ENCODE results near the gene WTAP. TPM values are rescaled to one million over a fixed set of nuclear protein-coding genes. Genes with fewer than 3 reads are reported as not detected.

Gene WTAP
- 10 to 100 TPM; 91.7 to 94.7 TPM for total RNA-seq
- 10 to 100 TPM; 67.7 to 83.8 TPM for polyA plus RNA-seq
- long read RNA-seq, donor 1, transcript WTAP-202 (8 exons, 3,656 nt) = major isoform, 20 of 96 reads
- long read RNA-seq, donor 1, transcript WTAP-205 (7 exons, 1,623 nt) = minor isoform, 6 of 96 reads
- long read RNA-seq, donor 1, partial matches to known transcripts = 55 of 96 reads
- long read RNA-seq, donor 1, other reads (novel, unspliced or antisense) = 11 of 96 reads
- long read RNA-seq, donor 2, transcript WTAP-206 (8 exons, 2,109 nt) = minor isoform, 11 of 44 reads
- long read RNA-seq, donor 2, transcript WTAP-201 (6 exons, 1,622 nt) = major isoform, 15 of 44 reads
- long read RNA-seq, donor 2, partial matches to known transcripts = 4 of 44 reads
- long read RNA-seq, donor 2, other reads (novel, unspliced or antisense) = 11 of 44 reads

- no peaks in the 10 kb centered on the region for H3K36me3 ChIP-seq (ENCODE audit: control insufficient read depth in 1 of 2, insufficient read depth in 2 of 2, low read length in 1 of 2)
- peak within 1 kb of the TSS; percentile 80 to 81 for H3K4me3 ChIP-seq (ENCODE audit: low read length in 2 of 2)
- 0% methylated on average over 68 to 93 of the region's 93 CpGs for WGBS, 2 donors
- H3K4me1 ChIP-seq (ENCODE audit: control insufficient read depth in 1 of 2, insufficient read depth in 2 of 2, low read length in 2 of 2) = peaks cover 0 to 2% of the 10 kb centered on the region in 2 donors
- ATAC-seq (ENCODE audit: low FRiP score) (peak; percentile 96), DNase-seq (peak; percentile 97 to 98)
- H3K27ac ChIP-seq (ENCODE audit: low read depth in 1 of 2, low read length in 2 of 2) = peak within 1 kb of the TSS; percentile 93 to 97
- H3K9me3 ChIP-seq (ENCODE audit: control insufficient read depth, low read length) = no peaks in the 10 kb centered on the region
- no peaks in the 10 kb centered on the region for H3K27me3 ChIP-seq (ENCODE audit: control insufficient read depth in 1 of 2, insufficient read depth in 2 of 2, low read length in 1 of 2)
- intact Hi-C loops (cut with DNase I) = loop anchor here (1.0 to 5.0 kb wide), 4 partner anchors 34 to 62 kb away; partner anchors contain the start of genes SOD2 (in 2 of the 2), ACAT2 (in 1 of the 2) and TCP1 (in 1 of the 2)
Measured at GRCh38 chr6:159726918-159727716, at the start of gene WTAP. Gene WTAP, plus strand, starts transcription at chr6:159727506. Its CDS starts 8,760 bp downstream, at chr6:159736266.

DNA sequence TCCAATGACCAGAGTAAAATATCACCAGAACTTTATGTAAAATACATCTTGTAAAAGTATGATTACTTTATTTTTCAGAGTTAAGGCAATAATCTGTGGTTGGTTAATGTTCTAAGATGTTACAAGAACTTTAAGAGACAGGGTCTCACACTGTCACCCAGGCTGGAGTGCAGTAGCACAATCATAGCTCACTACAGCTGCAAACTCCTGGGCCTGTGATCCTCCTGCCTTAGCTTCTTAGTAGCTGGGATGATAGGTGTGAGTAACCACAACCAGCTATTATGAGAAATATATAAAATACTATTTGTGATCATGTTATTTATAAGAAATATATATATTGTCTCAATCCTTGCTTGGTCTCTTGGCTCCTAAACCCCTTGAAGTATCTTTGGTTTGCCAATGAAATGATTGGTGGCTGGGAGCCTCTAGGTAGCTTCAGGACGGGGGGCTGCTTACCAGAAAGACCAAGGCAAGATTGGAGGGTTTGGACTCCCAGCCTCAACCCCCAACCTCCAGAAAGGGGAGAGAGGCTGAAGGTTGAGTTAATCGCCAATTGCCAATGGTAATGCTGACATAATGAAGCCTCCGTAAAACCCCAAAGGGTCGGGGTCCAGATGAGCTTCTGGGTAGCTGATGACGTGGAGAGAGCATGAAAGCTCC lies 49.7 kb upstream of the WTAP start:
- H3K27ac ChIP-seq (ENCODE audit: low read depth in 1 of 2, low read length in 2 of 2) = no peak overlapping the region
- DNase-seq (no peak), ATAC-seq (ENCODE audit: low FRiP score) (peak; percentile 15)
- H3K36me3 ChIP-seq (ENCODE audit: control insufficient read depth in 1 of 2, insufficient read depth in 2 of 2, low read length in 1 of 2) = peaks cover 0 to 2% of the 10 kb centered on the region in 2 donors
- no peaks in the 10 kb centered on the region for H3K9me3 ChIP-seq (ENCODE audit: control insufficient read depth, low read length)
- WGBS, 2 donors = 96 to 97% methylated on average over 5 of the region's 5 CpGs
- H3K27me3 ChIP-seq (ENCODE audit: control insufficient read depth in 1 of 2, insufficient read depth in 2 of 2, low read length in 1 of 2) = no peaks in the 10 kb centered on the region
- no peak overlapping the region for H3K4me3 ChIP-seq (ENCODE audit: low read length in 2 of 2)
- H3K4me1 ChIP-seq (ENCODE audit: control insufficient read depth in 1 of 2, insufficient read depth in 2 of 2, low read length in 2 of 2) = no peaks in the 10 kb centered on the region
- intact Hi-C loops (cut with DNase I) = no loop called here

DNA sequence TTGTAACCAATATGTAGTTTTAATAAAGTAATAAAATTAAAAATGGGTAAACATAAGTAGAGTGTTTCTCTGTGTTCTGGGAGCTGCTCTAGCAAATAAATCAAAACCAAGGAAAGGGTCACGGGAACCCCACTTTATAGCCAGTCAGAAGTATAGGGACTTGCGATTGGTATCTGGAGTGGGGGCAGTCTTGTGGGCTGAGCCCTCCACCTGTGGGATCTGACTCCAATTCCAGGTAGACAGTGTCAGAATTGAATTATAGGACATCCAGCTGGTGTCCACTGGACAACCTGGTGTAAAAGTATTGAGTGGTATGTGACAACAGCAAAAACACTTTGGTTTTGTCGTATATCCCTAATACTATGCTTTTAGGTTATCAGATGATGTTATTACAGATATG lies 48.7 kb upstream of the WTAP start:
- no peaks in the 10 kb centered on the region for H3K4me1 ChIP-seq (ENCODE audit: control insufficient read depth in 1 of 2, insufficient read depth in 2 of 2, low read length in 2 of 2)
- no peak for ATAC-seq (ENCODE audit: low FRiP score)
- DNase-seq = no peak
- H3K27ac ChIP-seq (ENCODE audit: low read depth in 1 of 2, low read length in 2 of 2) = no peak overlapping the region
- intact Hi-C loops (cut with DNase I) = no loop called here
- no peak overlapping the region for H3K4me3 ChIP-seq (ENCODE audit: low read length in 2 of 2)
- peaks cover 0 to 2% of the 10 kb centered on the region in 2 donors for H3K36me3 ChIP-seq (ENCODE audit: control insufficient read depth in 1 of 2, insufficient read depth in 2 of 2, low read length in 1 of 2)
- no peaks in the 10 kb centered on the region for H3K27me3 ChIP-seq (ENCODE audit: control insufficient read depth in 1 of 2, insufficient read depth in 2 of 2, low read length in 1 of 2)
- no peaks in the 10 kb centered on the region for H3K9me3 ChIP-seq (ENCODE audit: control insufficient read depth, low read length)
- WGBS, 2 donors = 97% methylated on average over 3 of the region's 3 CpGs

DNA sequence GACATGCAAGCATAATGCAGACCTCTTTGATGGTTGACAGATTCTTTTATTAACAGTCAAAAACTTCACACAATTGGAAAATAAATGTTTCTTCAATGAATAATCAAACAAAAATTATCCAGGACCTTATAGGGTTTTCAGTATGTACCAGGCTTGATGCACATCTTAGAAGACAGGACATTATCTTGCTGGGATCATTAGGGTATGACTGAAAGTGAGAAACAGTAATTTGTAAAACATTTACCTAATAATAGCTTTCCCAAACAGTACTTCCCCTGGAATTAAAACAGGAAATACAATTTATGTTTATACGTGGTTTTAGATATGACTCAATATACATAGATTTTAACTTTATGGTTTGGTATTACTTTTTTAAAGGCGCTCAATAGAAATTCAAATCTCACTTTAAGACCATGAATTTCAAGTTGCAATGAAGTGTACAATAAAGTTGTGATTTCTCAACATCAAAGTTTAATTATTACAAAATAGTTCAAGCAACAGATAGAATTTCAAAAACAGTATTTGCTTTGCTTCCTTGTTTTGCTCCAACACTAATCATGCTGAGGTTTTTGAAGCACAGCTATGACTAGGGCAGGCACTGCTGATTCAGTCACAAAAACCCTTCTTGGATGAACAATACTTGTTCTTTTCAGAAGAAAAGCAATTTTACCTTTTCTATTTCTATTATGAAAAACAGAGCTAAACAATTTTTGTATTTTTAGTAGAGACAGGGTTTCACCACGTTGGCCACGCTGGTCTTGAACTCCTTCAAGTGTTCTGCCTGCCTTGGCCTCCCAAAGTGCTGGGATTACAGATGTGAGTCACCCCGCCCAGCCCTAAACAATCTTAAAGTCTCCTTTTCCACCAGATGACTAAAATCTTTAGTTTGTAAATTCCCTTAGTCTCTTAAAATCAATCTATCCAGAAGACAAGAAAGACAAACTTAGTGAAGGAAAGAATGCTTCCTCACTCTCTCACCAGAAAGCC lies 47.9 kb upstream of the WTAP start:
- no peak overlapping the region for H3K27ac ChIP-seq (ENCODE audit: low read depth in 1 of 2, low read length in 2 of 2)
- DNase-seq (no peak), ATAC-seq (ENCODE audit: low FRiP score) (no peak)
- no peaks in the 10 kb centered on the region for H3K9me3 ChIP-seq (ENCODE audit: control insufficient read depth, low read length)
- peaks cover 2 to 3% of the 10 kb centered on the region in 2 donors for H3K36me3 ChIP-seq (ENCODE audit: control insufficient read depth in 1 of 2, insufficient read depth in 2 of 2, low read length in 1 of 2)
- no peaks in the 10 kb centered on the region for H3K4me1 ChIP-seq (ENCODE audit: control insufficient read depth in 1 of 2, insufficient read depth in 2 of 2, low read length in 2 of 2)
- intact Hi-C loops (cut with DNase I) = no loop called here
- H3K27me3 ChIP-seq (ENCODE audit: control insufficient read depth in 1 of 2, insufficient read depth in 2 of 2, low read length in 1 of 2) = no peaks in the 10 kb centered on the region
- H3K4me3 ChIP-seq (ENCODE audit: low read length in 2 of 2) = no peak overlapping the region
- WGBS, 2 donors = 74 to 75% methylated on average over 5 of the region's 5 CpGs

DNA sequence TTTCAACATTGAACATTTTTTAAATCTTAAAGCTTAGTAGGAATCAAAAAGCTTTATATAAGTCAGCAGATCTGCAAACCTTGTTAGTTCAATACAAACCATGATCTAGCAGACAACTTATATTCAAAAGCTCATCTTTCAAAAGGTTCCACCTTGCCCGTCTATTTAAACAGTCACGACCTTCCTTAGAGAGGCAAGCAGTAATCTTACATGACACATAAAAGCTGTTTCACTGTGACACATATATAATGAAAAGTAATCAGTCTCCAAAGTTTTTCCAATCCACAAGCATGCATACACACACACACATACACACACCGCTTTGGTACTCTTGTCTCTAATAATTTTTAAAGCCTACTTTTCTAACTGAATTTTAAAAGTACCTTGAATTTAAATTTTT lies 47.2 kb upstream of the WTAP start:
- 80 to 87% methylated on average over 3 of the region's 3 CpGs for WGBS, 2 donors
- H3K27me3 ChIP-seq (ENCODE audit: control insufficient read depth in 1 of 2, insufficient read depth in 2 of 2, low read length in 1 of 2) = no peaks in the 10 kb centered on the region
- peaks cover 2 to 6% of the 10 kb centered on the region in 2 donors for H3K36me3 ChIP-seq (ENCODE audit: control insufficient read depth in 1 of 2, insufficient read depth in 2 of 2, low read length in 1 of 2)
- DNase-seq (no peak), ATAC-seq (ENCODE audit: low FRiP score) (no peak)
- H3K9me3 ChIP-seq (ENCODE audit: control insufficient read depth, low read length) = no peaks in the 10 kb centered on the region
- intact Hi-C loops (cut with DNase I) = no loop called here
- no peak overlapping the region for H3K4me3 ChIP-seq (ENCODE audit: low read length in 2 of 2)
- H3K27ac ChIP-seq (ENCODE audit: low read depth in 1 of 2, low read length in 2 of 2) = no peak overlapping the region
- no peaks in the 10 kb centered on the region for H3K4me1 ChIP-seq (ENCODE audit: control insufficient read depth in 1 of 2, insufficient read depth in 2 of 2, low read length in 2 of 2)

DNA sequence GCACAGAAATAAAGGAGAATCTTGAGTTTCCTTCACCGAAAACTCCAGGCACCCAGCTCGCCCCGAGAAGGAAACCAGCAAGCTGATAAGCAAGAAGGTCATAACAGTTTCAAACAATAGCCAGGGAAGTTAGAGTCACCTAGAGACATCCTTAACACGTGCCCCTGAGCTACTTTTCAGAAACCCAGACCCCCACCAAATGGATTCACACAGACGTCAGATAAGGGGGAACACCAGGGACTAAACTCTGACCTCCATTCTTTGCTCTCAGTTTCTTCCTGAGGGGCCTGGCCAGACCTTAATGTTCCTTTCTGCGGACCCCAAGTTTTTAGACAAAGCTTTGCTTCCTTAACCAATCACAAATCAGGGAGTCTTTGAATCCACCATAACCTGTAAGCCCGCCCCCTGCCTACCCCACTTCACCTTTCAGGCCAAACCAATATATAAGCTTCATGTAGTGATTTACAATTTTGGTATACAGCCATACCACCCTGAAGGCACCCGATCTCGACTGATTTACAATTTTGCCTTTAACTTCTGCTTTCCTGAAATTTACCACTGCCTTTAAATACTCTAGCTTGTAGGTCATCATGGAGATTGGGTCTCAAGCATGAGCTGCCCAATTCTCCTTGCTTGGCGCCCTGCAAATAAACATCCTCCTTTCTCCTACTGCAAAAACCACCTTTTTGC lies 46.0 kb upstream of the WTAP start:
- no peaks in the 10 kb centered on the region for H3K4me1 ChIP-seq (ENCODE audit: control insufficient read depth in 1 of 2, insufficient read depth in 2 of 2, low read length in 2 of 2)

GRCh38 chr6:159682295-159682694 lies 45.0 kb upstream of the WTAP start:
- Histone ChIP-seq H3K27me3 (ENCODE audit: control insufficient read depth in 1 of 2, insufficient read depth in 2 of 2, low read length in 1 of 2) (no peaks in the 10 kb centered on the region), H3K36me3 (ENCODE audit: control insufficient read depth in 1 of 2, insufficient read depth in 2 of 2, low read length in 1 of 2) (peaks cover 2 to 6% of the 10 kb centered on the region in 2 donors), H3K9me3 (ENCODE audit: control insufficient read depth, low read length) (no peaks in the 10 kb centered on the region), H3K4me3 (ENCODE audit: low read length in 2 of 2) (no peak overlapping the region), H3K4me1 (ENCODE audit: control insufficient read depth in 1 of 2, insufficient read depth in 2 of 2, low read length in 2 of 2) (no peaks in the 10 kb centered on the region), H3K27ac (ENCODE audit: low read depth in 1 of 2, low read length in 2 of 2) (no peak overlapping the region)
- WGBS, 2 donors = 87 to 88% methylated on average over 3 of the region's 3 CpGs
- ATAC-seq (ENCODE audit: low FRiP score) = no peak
- DNase-seq = no peak
- intact Hi-C loops (cut with DNase I) = no loop called here

More for the DNA sequence above, 46.0 kb upstream of the WTAP start:
- no peak overlapping the region for H3K27ac ChIP-seq (ENCODE audit: low read depth in 1 of 2, low read length in 2 of 2)
- DNase-seq = no peak
- H3K27me3 ChIP-seq (ENCODE audit: control insufficient read depth in 1 of 2, insufficient read depth in 2 of 2, low read length in 1 of 2) = no peaks in the 10 kb centered on the region
- no peak overlapping the region for H3K4me3 ChIP-seq (ENCODE audit: low read length in 2 of 2)
- intact Hi-C loops (cut with DNase I) = no loop called here
- peaks cover 2 to 6% of the 10 kb centered on the region in 2 donors for H3K36me3 ChIP-seq (ENCODE audit: control insufficient read depth in 1 of 2, insufficient read depth in 2 of 2, low read length in 1 of 2)
- ATAC-seq (ENCODE audit: low FRiP score) = no peak
- WGBS, 2 donors = 86 to 87% methylated on average over 10 of the region's 10 CpGs
- H3K9me3 ChIP-seq (ENCODE audit: control insufficient read depth, low read length) = no peaks in the 10 kb centered on the region
